ENCODE results near the gene JMJD8. TPM values are rescaled to one million over a fixed set of nuclear protein-coding genes. Genes with fewer than 3 reads are reported as not detected.

Gene JMJD8
- total RNA-seq, 4 donors from 2014 or later, result 40.0 to 261 (median 58.6) TPM

DNA sequence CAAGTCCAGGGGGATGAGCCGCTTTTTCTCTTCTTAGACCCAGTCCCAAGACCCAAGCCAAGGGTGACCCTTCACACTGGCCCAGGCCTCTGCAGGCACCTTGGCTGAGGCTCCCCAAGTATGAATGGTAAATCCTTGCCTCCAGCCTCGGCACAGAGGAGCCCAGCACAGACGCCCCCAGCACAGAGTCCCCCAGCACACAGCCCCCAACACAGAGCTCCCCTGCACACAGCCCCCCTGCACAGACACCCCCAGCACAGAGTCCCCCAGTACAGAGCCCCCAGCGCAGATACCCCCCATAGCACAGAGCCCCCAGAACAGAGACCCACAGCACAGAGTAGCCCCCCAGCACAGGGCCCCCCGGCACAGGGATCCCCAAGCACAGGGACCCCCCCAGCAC, 43.5 kb downstream of the JMJD8 start:
- Histone ChIP-seq H3K4me1 (peaks cover 19 to 45% (median 43%) of the 10 kb centered on the region in 4 donors), H3K27me3 (no peaks in the 10 kb centered on the region), H3K36me3 (no peaks in the 10 kb centered on the region), H3K9me3 (no peaks in the 10 kb centered on the region), H3K4me3 (peak overlapping the region in 1 of 4 donors; percentile 85), H3K27ac (peak overlapping the region in 3 of 4 donors; percentile 93 to 95 (median 95))
- no peak for TF ChIP-seq EP300 (IDR thresholded peaks at IDR 0.05; ENCODE audit: low read depth)
- TF ChIP-seq, protein P1, sequence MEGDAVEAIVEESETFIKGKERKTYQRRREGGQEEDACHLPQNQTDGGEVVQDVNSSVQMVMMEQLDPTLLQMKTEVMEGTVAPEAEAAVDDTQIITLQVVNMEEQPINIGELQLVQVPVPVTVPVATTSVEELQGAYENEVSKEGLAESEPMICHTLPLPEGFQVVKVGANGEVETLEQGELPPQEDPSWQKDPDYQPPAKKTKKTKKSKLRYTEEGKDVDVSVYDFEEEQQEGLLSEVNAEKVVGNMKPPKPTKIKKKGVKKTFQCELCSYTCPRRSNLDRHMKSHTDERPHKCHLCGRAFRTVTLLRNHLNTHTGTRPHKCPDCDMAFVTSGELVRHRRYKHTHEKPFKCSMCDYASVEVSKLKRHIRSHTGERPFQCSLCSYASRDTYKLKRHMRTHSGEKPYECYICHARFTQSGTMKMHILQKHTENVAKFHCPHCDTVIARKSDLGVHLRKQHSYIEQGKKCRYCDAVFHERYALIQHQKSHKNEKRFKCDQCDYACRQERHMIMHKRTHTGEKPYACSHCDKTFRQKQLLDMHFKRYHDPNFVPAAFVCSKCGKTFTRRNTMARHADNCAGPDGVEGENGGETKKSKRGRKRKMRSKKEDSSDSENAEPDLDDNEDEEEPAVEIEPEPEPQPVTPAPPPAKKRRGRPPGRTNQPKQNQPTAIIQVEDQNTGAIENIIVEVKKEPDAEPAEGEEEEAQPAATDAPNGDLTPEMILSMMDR (IDR thresholded peaks at IDR 0.05), result no peak
- in situ Hi-C loops (cut with MboI; ENCODE audit: low pct_ligation_motif_present in 1 of 4, low pct_unique_long_range_greater_than_20kb in 1 of 4, low sequenced_read_pairs in 3 of 4) (no loop called here), intact Hi-C loops (cut with DNase I; ENCODE audit: low total_unique reads) (no loop called here)
- DNase-seq, result no peak
- 80% methylated on average over 4 of the region's 5 CpGs; no CpG with 5 or more reads in 1 of the 2 donors for WGBS, 2 donors (ENCODE audit: low coverage in 1 of 2)

DNA sequence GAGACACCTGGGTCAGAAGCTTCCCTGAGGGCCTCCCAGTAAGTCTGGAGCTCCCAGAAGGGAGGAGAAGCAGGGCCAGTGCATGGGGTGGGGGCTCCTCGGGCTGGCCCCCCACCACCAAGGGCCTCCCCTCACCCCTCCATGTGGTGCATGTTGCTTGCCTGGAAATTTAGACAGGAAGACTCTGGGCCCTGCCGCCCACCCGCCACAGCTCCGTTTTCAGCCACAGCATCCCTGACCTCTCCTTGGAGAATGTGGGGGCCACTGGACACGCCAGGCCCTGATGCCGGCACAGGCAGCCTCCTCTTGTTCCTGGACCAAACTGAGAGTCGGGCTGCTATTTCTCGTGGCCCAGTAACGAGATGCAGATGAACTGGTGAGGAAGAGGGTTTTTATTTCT, 45.3 kb downstream of the JMJD8 start:
- Histone ChIP-seq H3K36me3 (no peaks in the 10 kb centered on the region), H3K9me3 (no peaks in the 10 kb centered on the region), H3K4me3 (no peak overlapping the region), H3K27ac (no peak overlapping the region), H3K27me3 (no peaks in the 10 kb centered on the region), H3K4me1 (peaks cover 22 to 40% (median 35%) of the 10 kb centered on the region in 4 donors)
- intact Hi-C loops (cut with DNase I; ENCODE audit: low total_unique reads), result no loop called here
- DNase-seq, result no peak
- 82 to 93% methylated on average over 5 to 8 of the region's 9 CpGs for WGBS, 2 donors (ENCODE audit: low coverage in 1 of 2)
- TF ChIP-seq, protein P1 (IDR thresholded peaks at IDR 0.05), result no peak
- TF ChIP-seq POLR2A (IDR thresholded peaks at IDR 0.05) (no peak), POLR2AphosphoS5 (IDR thresholded peaks at IDR 0.05) (no peak), EP300 (IDR thresholded peaks at IDR 0.05; ENCODE audit: low read depth) (no peak)
- in situ Hi-C loops (cut with MboI; ENCODE audit: low pct_ligation_motif_present in 1 of 4, low pct_unique_long_range_greater_than_20kb in 1 of 4, low sequenced_read_pairs in 3 of 4), result no loop called here

DNA sequence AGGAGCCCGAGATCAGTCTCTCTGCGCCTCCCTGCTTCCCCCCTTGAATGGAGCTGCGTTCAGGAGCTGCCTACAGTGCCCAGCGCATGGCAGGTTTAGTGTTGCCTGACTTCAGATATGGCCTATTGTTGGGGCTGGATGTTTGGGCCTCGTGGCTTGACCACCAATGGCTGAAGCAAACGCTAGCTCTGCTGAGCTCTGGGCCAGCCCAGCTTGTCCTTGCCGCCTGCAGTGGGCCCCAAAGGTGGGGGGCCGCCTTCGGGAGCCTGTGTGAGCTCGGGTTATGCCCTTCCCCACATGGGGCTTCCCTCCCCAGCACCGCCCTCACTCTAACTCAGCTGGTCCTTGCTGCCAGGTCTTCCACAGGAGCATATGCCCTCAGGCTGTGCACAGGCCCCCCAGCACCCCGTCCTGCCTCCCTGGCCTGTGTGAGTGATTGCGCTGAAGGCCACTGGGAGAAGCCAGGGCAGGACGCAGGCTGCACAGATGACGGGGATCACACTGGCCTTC, 46.0 kb downstream of the JMJD8 start:
- Histone ChIP-seq H3K9me3 (no peaks in the 10 kb centered on the region), H3K27ac (peak overlapping the region in 3 of 4 donors; percentile 96 to 100 (median 98)), H3K27me3 (no peaks in the 10 kb centered on the region), H3K36me3 (no peaks in the 10 kb centered on the region), H3K4me3 (no peak overlapping the region), H3K4me1 (peaks cover 17 to 33% (median 28%) of the 10 kb centered on the region in 4 donors)
- intact Hi-C loops (cut with DNase I; ENCODE audit: low total_unique reads) (no loop called here), in situ Hi-C loops (cut with MboI; ENCODE audit: low pct_ligation_motif_present in 1 of 4, low pct_unique_long_range_greater_than_20kb in 1 of 4, low sequenced_read_pairs in 3 of 4) (no loop called here)
- 85% methylated on average over 10 of the region's 15 CpGs; no CpG with 5 or more reads in 1 of the 2 donors for WGBS, 2 donors (ENCODE audit: low coverage in 1 of 2)
- no peak for DNase-seq
- no peak for TF ChIP-seq EP300 (IDR thresholded peaks at IDR 0.05; ENCODE audit: low read depth)
- TF ChIP-seq, protein P1 (IDR thresholded peaks at IDR 0.05), result no peak

DNA sequence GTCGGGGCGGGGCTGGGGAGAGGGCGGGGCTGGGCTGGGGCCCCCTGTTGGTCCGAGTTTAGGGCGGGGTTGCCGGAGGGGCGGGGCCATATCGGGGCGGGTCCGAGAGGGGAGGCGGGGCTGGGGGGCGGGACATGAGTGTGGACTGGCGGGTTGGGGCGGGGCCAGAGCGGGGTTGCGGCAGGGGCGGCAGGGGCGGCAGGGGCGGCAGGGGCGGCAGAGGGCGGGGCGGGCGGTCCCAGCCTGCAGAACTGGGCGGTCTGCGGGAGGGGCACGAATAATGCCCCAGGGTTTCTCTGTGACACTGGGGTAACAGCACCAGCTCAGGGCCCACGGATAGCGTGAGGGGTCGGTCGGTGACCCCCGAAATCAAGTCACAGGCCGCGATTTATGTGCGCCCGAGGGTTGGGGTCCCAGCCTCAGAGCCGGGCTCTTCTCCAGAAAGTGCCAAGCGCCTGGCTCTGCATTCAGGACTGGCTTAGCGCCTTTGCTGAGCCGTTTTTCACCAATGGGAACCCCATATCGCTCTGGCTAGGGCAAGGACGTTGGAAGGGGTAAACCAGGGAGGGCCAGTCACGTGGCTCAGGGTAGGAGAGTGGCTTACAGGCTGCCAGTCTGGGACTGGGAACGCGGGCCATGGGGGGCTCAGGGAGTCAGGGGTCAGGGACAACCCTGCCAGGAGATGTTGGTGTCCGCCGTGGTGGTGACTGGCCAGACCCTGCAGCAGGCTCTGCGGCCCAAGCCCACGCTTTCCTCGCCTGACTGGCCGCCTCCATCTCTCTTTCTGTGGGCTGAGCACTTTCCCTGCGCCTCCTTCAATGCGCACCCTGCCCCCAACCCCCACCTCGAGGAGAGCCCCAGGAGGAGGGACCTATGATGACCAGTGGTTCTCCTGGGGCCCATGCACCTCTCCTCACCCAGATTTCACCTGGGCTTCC, 46.8 kb downstream of the JMJD8 start:
- peak; percentile 92 for DNase-seq
- in situ Hi-C loops (cut with MboI; ENCODE audit: low pct_ligation_motif_present in 1 of 4, low pct_unique_long_range_greater_than_20kb in 1 of 4, low sequenced_read_pairs in 3 of 4), result no loop called here
- intact Hi-C loops (cut with DNase I; ENCODE audit: low total_unique reads), result no loop called here
- peak overlapping the region; percentile 96 to 100 (median 98) for H3K27ac ChIP-seq
- no peaks in the 10 kb centered on the region for H3K27me3 ChIP-seq
- H3K36me3 ChIP-seq, result no peaks in the 10 kb centered on the region
- peak overlapping the region; percentile 73 to 94 (median 79) for H3K4me3 ChIP-seq
- H3K9me3 ChIP-seq, result no peaks in the 10 kb centered on the region
- WGBS, 2 donors (ENCODE audit: low coverage in 1 of 2), result 29% methylated on average over 22 of the region's 53 CpGs; no CpG with 5 or more reads in 1 of the 2 donors
- peaks cover 11 to 25% (median 21%) of the 10 kb centered on the region in 4 donors for H3K4me1 ChIP-seq
- TF ChIP-seq, protein P1 (IDR thresholded peaks at IDR 0.05), result no peak
- TF ChIP-seq EP300 (IDR thresholded peaks at IDR 0.05; ENCODE audit: low read depth) (no peak), POLR2AphosphoS5 (IDR thresholded peaks at IDR 0.05) (no peak), POLR2A (IDR thresholded peaks at IDR 0.05) (no peak)

Data from transverse colon (tissue), 4 donors.